Left colon (tissue), 2 donors: ENCODE data around the gene PLK4. TPM values are rescaled to one million over a fixed set of nuclear protein-coding genes. Genes with fewer than 3 reads are reported as not detected.
A peak's percentile ranks its signal among the peaks of the same experiment; 100 is the strongest.

Experiments
- ATAC-seq: fragments of 200-7000 bp; cut with Tn5 transposase; one replicate; pipeline ENCODE4 v1.9.1; 2020; ENCODE audit warnings: mild to moderate bottlenecking, moderate library complexity
- DNase-seq, 2 donors: peaks; one replicate each; pipeline ENCODE4 v3.0.0-alpha.2; 2020
- intact Hi-C, 2 donors: fragments of 100-400 bp; cut with DNase I in 1 of 2; cut with micrococcal nuclease in 1 of 2; formaldehyde crosslinking; loops; one replicate each; pipeline versions ENCODE4 v1.11.2 to v1.14.0; 2022; cut with DNase I, micrococcal nuclease
- long read RNA-seq: library from polyadenylated mRNA; unstranded; transcript quantifications from one replicate; pipeline ENCODE4 v2.0.0, GENCODE V29; 2021
- total RNA-seq, 2 donors: library from RNA; stranded (reverse); fragmentation: NEBNext Ultra II Directional; extraction: Animal tissue kit (Norgen Biotek cat#: 25700); gene quantifications; one replicate each; pipeline ENCODE4 v1.2.1, GENCODE V29; 2021
- donor health status: DM: no; HTN: no; CAD: no.
- donor health status: DM: yes; HTN: yes; CAD: no.

PLK4 gene
- total RNA-seq = 1 to 10 TPM; 3.1 to 7.8 TPM
- long read RNA-seq, transcript PLK4-201 (16 exons, 3,841 nt) = major isoform, 5 of 7 reads
- long read RNA-seq, partial matches to known transcripts = 1 of 7 reads
- long read RNA-seq, other reads (novel, unspliced or antisense) = 1 of 7 reads

DNA sequence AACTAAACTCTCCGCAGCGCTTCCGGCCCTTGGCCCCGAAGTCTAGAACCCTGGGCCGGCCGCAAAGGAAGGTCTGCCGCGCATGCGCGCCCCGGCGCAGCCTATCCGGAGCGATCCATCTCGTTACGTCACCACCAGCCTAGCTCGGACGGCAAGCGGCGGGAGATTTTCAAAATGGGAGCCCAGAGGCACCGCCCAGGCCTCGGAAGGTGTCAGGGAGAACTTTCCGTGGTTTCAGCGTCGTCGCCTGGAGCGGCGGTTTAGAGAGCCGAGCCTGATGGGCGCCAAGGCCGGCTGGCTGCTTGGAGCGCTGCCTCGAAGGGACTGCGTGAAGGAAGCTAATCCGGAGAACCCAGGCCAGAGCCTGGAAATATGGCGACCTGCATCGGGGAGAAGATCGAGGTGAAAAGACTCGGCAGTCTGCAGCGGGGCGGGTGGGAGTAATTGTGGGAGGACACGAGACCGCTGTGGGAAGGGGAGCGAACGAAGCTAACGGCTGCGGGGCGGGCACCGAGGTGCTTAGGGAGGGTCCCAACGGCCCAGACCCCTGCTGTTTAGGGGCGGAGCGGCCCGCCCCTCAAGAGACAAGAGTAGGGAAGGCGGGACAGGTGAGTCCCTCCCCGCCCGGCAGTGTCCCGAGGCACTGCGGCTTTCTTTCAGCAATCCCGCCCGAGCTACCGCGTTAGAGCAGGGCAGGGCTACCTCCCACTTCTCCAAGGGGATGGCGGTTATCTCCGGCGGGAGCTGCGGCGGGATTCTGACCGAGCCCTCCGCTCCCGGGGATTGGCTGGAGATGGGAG lies at the start of gene PLK4:
Gene PLK4, plus strand, starts transcription at position 131 of the 800 bp plus-strand sequence. Its CDS starts 242 bp downstream, at position 373.
- intact Hi-C loops = no loop called here
- DNase-seq (peak; percentile 96 to 97), ATAC-seq (peak; percentile 91)

DNA sequence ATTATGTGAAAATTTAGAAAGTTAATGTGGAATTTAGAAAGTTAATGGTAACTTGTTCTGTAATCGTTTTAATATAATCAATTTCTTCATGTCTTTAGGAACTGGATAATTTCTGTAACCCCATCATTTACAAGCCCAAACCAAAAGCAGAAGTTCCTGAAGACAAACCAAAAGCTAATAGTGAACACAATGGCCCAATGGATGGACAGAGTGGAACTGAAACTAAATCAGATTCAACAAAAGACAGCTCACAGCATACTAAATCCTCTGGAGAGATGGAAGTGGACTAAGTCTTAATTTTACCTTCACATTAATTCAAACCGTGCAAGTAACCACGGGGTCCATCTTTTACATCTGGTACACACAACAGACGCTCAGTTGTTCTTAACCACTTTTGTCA lies 48.1 kb upstream of the PLK4 start:
- DNase-seq (no peak), ATAC-seq (no peak)
- intact Hi-C loops = no loop called here

DNA sequence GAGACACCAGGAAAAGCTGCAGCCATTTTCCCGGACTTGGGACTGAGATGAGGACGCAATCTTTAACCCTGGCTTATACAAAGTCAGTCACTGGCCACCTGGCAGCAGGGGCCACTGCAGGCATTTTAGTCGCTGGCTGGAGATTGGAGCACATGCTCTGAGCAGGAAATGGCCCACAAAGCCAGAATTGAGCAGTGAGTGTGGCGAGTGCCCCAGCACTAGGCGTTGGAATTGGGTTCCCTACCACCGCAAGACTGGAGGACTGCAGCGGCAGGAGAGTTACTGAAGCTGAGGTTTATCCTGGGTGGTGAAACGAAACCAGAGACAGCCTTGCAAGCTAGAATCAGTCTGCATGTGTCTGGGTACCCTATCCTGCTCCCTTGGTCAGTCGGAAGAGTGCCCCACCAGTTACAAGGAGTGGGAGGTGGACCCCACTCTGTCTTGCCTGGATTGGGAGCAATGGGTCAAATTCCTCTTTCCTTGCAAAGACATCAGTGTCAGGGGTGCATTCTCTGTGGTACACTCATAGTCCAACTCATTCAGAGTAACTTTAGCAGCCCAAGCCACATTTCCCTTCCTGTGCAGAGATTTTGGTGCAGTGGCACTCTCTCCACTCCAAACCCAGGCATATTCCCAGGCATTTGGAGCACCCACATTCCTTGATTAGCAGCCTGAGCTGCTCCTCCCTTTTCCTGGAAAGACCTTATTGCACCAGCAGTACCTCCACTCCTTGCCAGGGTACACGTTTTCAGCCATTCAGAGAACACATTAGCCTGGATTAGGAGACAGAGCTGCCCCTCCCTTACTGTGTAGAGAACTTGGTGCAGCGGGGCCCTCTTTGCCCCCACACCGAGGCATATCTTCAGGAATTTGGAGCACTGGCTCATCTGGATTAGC lies 36.7 kb upstream of the PLK4 start:
- no peak for ATAC-seq
- DNase-seq = no peak
- intact Hi-C loops = no loop called here

DNA sequence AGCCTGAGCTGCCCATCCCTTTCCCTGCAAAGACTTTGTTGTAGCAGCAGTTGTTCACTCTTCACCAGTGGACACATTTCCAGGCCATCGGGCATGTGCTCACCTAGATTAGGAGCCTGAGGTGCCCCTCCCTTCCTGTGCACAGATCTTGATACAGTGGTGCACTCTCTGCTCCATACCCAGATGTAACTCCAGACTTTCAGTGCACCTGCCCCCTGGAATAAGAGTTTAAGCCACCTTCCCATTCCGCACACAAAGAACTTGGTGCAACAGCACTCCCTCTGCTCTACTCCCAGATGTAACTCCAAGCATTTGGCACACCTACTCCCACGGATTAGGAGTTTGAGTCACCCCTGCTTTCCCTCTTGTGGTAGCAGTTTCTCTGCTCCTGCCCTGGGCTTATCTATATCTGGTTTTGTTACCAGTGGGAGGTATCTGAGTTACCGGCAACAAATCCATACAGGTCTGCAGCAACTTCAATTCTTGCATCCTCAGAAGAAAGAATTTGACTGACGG lies 36.0 kb upstream of the PLK4 start:
- ATAC-seq (no peak), DNase-seq (no peak)
- intact Hi-C loops = no loop called here

- no peak for ATAC-seq
- intact Hi-C loops = no loop called here
Measured at GRCh38 chr4:127846061-127846460, 34.6 kb upstream of the PLK4 start.

GRCh38 chr4:127846765-127847164 lies 33.9 kb upstream of the PLK4 start:
- ATAC-seq (no peak), DNase-seq (no peak)

More at GRCh38 chr4:127846061-127846460, 34.6 kb upstream of the PLK4 start:
- DNase-seq = no peak

DNA sequence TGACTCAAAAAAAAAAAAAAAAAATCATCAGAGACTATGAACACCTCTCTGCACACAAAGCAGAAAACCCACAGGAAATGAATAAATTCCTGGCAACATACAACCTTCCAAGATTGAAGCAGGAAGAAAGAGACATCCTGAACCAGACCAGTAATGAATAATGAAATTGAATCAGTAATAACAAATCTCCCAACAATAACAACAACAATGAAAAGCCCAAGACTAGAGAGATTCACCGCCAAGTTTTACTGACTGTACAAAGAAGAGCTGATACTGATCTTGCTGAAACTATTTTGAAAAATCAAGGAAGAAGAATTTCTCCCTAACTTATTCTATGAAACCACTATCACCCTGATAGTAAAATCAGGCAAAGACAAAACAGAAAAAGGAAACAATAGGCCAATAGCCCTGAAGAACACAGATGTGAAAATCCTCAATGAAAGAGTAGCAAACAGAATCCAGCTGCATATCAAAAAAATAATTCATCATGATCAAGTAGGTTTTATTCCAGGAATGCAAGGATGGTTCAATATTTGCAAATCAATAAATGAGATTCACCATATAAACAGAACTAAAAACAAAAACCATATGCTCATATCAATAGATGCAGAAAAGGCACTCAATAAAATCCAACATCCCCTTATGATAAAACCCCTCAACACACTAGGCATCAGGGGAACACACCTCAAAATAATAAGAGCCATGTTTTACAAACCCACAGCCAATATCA lies 31.0 kb upstream of the PLK4 start:
- intact Hi-C loops = no loop called here

More at GRCh38 chr4:127846765-127847164, 33.9 kb upstream of the PLK4 start:
- intact Hi-C loops = no loop called here

DNA sequence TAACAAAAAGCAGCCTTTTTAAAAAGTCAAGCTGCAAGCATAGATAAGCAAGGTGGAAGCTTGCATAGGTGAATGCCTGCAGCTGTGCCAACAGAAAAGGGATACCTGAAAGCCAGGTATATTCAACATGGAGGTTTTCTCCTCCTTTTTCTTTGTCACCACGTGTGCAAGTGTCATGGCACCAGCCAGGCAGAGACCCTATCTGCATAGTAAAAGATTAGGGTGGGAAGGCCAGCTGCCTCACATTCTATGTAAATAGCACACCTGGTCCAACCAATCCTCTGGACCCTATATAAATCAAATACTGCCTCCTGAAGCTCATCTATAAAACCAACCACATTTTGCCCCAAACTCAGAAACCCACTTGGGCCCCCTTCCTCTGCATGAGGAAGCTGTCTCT lies 28.0 kb upstream of the PLK4 start:
- ATAC-seq (no peak), DNase-seq (no peak)
- intact Hi-C loops = no loop called here

More for the DNA sequence above, 31.0 kb upstream of the PLK4 start:
- ATAC-seq = no peak
- DNase-seq = no peak

GRCh38 chr4:127856196-127856812 lies 24.4 kb upstream of the PLK4 start:
- intact Hi-C loops = no loop called here
- no peak for ATAC-seq
- DNase-seq = no peak

DNA sequence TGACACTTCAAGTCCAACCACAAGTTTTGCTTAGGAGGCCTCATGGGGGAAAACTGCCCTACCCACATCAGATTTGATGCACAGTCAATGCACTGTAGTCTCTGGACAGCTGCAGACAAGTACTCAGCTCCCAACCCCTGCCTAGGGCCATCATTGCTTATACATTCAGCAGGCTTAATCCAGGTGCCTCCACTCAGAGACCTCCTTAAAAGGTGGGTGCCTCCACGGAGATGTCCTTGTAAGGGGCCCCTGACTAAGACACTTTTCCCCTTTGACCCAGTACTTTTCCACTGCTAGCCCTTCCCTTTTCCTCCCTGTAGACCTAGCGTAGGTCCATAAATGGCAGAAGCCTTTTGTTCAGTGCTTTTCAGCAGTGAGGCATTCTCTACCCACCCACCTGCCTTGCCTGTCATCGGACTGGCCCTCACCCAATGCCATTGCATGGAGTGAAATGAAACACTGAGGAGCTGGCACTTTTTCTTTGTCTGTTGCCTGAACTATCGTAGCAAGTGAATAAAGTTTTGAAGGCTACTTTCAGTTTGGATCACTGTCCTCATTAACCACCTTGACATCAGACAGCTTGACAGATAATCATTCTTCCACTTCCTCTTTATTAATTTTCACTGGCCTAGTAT lies 23.8 kb upstream of the PLK4 start:
- intact Hi-C loops = no loop called here
- ATAC-seq = no peak
- no peak for DNase-seq

DNA sequence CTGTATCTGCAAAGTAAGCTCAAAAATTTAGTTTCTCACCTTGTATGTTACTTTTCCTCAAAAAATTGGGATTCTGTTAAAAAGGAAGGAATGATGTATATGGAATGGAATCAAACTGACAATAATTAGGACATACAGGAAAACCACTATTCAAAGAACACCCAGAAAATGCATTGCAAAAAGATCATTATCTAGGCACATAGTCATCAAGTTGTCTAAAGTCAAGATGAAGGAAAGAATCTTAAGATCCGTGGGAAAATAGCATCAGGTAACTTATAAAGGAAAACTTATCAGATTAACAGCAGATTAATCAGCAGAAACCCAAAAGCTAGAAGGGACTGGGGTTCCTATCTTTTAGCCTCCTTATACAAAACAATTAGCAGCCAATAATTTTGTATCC lies 23.1 kb upstream of the PLK4 start:
- ATAC-seq (no peak), DNase-seq (no peak)
- intact Hi-C loops = no loop called here

DNA sequence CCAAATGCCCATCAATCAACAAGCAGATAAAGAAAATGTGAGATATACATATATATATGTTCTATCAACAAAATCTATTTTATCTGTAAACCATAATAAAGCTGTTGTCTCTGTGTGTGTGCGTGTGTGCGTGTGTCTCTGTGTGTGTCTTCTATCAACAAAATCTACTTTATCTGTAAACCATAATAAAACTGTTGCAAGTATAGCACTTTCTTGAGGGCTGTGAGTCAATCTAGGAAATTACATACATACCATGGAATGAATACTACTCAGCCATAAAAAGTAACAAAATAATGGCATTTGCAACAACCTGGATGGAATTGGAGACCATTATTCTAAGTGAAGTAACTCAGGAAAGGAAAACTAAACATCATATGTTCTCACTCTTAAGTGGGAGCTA lies 12.5 kb upstream of the PLK4 start:
- ATAC-seq (no peak), DNase-seq (no peak)
- intact Hi-C loops = no loop called here

DNA sequence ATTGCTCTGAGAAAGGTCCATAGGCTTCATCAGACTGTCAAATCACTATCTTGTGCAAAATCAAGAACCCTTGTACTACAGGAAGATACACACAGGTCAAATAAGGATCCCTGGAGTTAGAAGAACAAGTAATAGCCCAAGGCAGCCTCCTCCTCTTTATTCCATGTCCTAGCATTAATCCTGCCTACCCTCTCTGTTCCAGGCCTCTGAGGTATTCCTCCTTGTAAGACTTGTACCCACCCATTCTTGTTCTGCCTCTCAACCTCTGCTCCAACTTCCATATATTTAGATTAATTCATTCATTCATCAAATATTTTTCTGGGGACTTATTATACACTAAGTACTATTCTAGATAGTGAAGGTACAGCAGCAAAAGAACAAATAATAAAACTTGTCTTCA lies 10.4 kb upstream of the PLK4 start:
- intact Hi-C loops = no loop called here
- no peak for ATAC-seq

GRCh38 chr4:127870688-127871087 lies 10.0 kb upstream of the PLK4 start:
- intact Hi-C loops = no loop called here
- DNase-seq (no peak), ATAC-seq (no peak)

More for the DNA sequence above, 10.4 kb upstream of the PLK4 start:
- no peak for DNase-seq

- intact Hi-C loops = no loop called here
- no peak for ATAC-seq
- DNase-seq = no peak
Measured at GRCh38 chr4:127875791-127876190, 4.9 kb upstream of the PLK4 start.

GRCh38 chr4:127881563-127881864 lies 821 bp downstream of the PLK4 start:
- ATAC-seq = peak; percentile 74
- DNase-seq = no peak
- intact Hi-C loops = no loop called here

DNA sequence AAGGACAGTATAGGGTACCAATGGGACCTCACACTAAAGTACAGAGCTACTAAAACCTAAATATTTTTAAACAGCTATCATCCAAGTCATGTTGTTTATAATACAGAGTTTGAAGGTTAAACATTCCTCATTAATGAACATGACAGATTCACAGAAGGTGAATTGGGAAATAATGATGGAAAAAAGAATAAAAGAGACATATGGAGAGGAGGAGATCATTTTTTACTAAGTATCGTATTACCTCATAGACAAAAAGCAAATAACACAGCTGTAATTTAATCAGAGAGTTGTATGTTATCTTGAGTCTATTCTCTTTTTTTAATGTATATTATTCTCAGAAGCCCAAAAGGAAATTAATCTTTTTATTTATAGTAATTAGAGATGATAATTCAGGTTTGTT lies 7.9 kb downstream of the PLK4 start:
- DNase-seq = no peak
- intact Hi-C loops = no loop called here

GRCh38 chr4:127889903-127890302 lies 9.2 kb downstream of the PLK4 start:
- DNase-seq (no peak), ATAC-seq (no peak)
- intact Hi-C loops = no loop called here

More for the DNA sequence above, 7.9 kb downstream of the PLK4 start:
- ATAC-seq = no peak
